Measurements from ENCODE around the gene C11orf54.
"Not testable (repeated sequence)": the region's sequence is repeated elsewhere in the genome, so short reads cannot be mapped to it uniquely, and the experiment has no call there.

C11orf54 gene

GRCh38 chr11:93740730-93741093 lies 760 bp upstream of the C11orf54 start:
- FAIRE-seq (no peak), DNase-seq (ENCODE audit: insufficient read length, low spot score) (no peak)
- TF ChIP-seq POLR2A (IDR thresholded peaks at IDR 0.05; ENCODE audit: low read depth, low read length): no peak

- DNase-seq (ENCODE audit: insufficient read length, low spot score) (peak; percentile 19), FAIRE-seq (peak; percentile 36)
- TF ChIP-seq POLR2A (IDR thresholded peaks at IDR 0.05; ENCODE audit: low read depth, low read length): no peak
Observed at GRCh38 chr11:93741882-93742226, 382 bp downstream of the C11orf54 start.

GRCh38 chr11:93743291-93743690 lies 1.8 kb downstream of the C11orf54 start:
- TF ChIP-seq POLR2A (IDR thresholded peaks at IDR 0.05; ENCODE audit: low read depth, low read length): no peak
- FAIRE-seq: no peak

GRCh38 chr11:93744669-93745004 lies 3.2 kb downstream of the C11orf54 start:
- DNase-seq (ENCODE audit: insufficient read length, low spot score) (no peak), FAIRE-seq (no peak)
- no peak for TF ChIP-seq POLR2A (IDR thresholded peaks at IDR 0.05; ENCODE audit: low read depth, low read length)

More at GRCh38 chr11:93743291-93743690, 1.8 kb downstream of the C11orf54 start:
- no peak for DNase-seq (ENCODE audit: insufficient read length, low spot score)

GRCh38 chr11:93745005-93745755 lies 3.7 kb downstream of the C11orf54 start:
- not testable (repeated sequence) for FAIRE-seq; DNase-seq (ENCODE audit: insufficient read length, low spot score)

DNA sequence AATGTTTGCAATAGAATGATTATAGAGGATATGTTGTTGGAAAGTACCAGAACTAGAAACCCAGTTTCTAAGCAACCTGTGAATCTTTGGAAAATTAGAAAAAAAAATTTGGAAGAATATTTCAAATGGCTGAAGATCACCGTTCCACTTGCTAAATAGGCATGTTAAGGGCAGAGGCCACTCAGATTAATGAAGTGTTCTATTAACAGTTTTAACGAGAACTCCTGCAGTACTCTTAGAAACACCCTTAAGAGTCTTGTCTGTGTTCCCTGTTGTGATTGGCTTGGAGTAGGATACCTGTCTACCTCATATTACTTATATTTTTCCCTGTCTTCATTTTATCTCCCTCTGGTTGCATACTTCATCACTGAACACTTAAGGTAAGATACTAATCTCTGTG lies 4.6 kb downstream of the C11orf54 start:
- DNase-seq (ENCODE audit: insufficient read length, low spot score) (no peak), FAIRE-seq (no peak)
- TF ChIP-seq POLR2A (IDR thresholded peaks at IDR 0.05; ENCODE audit: low read depth, low read length): no peak

GRCh38 chr11:93747122-93747521 lies 5.7 kb downstream of the C11orf54 start:
- DNase-seq (ENCODE audit: insufficient read length, low spot score) (no peak), FAIRE-seq (no peak)
- no peak for TF ChIP-seq POLR2A (IDR thresholded peaks at IDR 0.05; ENCODE audit: low read depth, low read length)

GRCh38 chr11:93751001-93751400 lies 9.5 kb downstream of the C11orf54 start:
- DNase-seq (ENCODE audit: insufficient read length, low spot score) (no peak), FAIRE-seq (no peak)
- no peak for TF ChIP-seq POLR2A (IDR thresholded peaks at IDR 0.05; ENCODE audit: low read depth, low read length)

DNA sequence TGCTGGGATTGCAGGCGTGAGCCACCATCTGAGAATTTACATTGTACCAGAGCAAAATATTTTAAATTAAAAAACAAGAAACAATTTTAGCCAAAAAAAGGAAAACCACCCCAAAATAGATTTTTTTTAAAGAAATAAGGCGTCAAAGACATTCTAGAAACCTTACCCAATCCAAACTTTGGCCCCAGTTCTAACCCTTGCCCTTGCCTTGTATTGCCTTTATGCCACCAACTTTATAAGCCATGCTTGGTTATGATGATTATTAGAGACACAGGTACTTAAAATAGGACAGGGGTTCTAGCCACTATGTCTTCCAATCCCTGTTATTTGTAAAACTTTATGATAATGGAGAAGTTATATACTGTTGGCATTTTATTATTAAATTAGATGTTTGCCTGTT lies 11.8 kb downstream of the C11orf54 start:
- no peak for DNase-seq (ENCODE audit: insufficient read length, low spot score)
- no peak for FAIRE-seq
- no peak for TF ChIP-seq POLR2A (IDR thresholded peaks at IDR 0.05; ENCODE audit: low read depth, low read length)

GRCh38 chr11:93756748-93757147 lies 15.3 kb downstream of the C11orf54 start:
- FAIRE-seq: no peak
- TF ChIP-seq POLR2A (IDR thresholded peaks at IDR 0.05; ENCODE audit: low read depth, low read length): no peak
- no peak for DNase-seq (ENCODE audit: insufficient read length, low spot score)

DNA sequence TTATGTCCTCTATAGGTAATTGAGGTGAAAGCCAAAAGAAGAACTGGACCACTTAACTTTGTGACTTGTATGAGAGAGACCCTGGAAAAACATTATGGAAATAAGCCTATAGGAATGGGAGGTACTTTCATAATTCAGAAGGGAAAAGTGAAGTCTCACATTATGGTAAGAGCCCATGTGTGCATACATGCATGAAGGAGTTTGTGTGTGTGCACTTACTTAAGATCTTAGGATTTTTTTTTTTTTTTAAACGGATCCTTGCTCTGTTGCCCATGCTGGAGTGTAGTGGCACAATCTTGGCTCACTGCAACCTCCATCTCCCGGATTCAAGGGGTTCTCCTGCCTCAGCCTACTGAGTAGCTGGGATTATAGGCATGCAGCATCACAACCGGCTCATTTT lies 15.8 kb downstream of the C11orf54 start:
- FAIRE-seq (no peak), DNase-seq (ENCODE audit: insufficient read length, low spot score) (no peak)
- TF ChIP-seq POLR2A (IDR thresholded peaks at IDR 0.05; ENCODE audit: low read depth, low read length): no peak

DNA sequence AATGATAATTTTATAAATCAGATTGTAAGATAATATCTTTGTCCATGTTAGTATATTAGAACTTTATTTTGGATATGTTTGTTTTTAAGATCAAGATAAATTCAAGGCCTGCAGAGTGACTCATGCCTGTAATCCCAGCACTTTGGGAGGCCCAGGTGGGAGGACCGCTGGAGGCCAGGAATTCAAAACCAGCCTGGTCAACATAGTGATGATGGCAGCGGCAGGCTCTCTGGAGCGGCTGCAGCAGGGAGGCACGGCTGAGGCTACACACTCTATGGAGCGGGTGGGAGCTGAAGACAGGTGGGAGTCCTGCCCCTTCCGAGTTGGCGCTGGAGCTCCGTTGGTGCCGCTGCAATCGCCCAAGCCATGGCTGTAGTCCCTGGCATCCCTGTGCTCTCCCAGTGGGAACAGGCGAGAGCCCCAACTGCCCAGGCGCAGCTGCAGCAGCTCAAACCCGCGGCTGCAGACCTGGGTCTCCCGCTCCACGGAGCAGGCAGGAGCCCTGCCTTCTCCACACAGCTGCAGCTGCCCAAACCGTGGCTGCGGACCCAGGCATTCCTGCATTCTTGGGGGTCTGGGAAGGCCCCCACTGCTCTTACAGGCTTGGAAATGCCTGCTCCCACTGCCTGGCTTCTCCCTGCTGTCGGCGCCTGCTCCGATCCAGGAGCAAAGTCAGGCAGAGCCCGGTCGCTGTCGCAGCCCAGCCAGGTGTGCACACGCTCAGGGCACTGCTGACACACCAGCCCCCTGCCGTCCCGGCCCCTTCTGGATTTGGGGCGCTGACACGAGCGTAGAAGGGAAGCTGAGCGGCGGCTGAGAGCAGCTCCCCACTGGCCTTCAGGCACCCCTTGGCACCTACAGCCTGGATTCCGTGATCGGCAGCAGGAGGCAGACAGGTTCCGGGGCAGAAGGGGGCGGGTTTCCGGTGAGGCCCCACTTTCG lies 16.7 kb downstream of the C11orf54 start:
- no peak for FAIRE-seq
- TF ChIP-seq POLR2A (IDR thresholded peaks at IDR 0.05; ENCODE audit: low read depth, low read length): no peak

DNA sequence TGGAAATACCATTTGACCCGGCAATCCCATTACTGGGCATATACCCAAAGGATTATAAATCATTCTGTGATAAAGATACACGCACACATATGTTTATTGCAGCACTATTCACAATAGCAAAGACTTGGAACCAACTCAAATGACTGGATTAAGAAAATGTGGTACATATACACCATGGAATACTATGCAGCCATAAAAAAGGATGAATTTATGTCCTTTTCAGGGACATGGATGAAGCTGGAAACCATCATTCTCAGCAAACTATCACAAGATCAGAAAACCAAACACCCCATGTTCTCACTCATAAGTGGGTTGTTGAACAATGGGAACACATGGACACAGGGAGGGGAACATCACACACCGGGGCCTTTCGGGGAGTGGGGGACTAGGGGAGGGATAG lies 17.7 kb downstream of the C11orf54 start:
- not testable (repeated sequence) for DNase-seq (ENCODE audit: insufficient read length, low spot score); FAIRE-seq

More for the DNA sequence above, 16.7 kb downstream of the C11orf54 start:
- no peak for DNase-seq (ENCODE audit: insufficient read length, low spot score)

DNA sequence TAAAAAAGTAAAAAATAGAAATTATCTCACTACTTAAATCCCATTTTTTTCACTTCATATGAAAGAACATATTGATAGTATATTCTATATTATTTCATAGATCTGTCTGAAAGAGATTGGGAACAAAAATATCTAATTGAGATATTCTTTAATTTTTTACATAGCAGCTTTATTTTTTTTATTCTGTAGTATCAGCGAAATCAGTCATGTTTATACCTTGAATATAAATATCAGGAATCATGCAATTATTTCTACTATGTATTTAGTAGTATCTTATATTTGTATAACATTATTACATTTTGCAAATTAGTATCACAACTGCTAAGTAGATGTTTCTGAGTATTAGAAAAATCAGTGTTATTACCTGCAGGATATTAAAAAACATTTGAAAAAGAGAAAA lies 20.4 kb downstream of the C11orf54 start:
- DNase-seq (ENCODE audit: insufficient read length, low spot score): no peak
- TF ChIP-seq POLR2A (IDR thresholded peaks at IDR 0.05; ENCODE audit: low read depth, low read length): no peak
- FAIRE-seq: no peak

DNA sequence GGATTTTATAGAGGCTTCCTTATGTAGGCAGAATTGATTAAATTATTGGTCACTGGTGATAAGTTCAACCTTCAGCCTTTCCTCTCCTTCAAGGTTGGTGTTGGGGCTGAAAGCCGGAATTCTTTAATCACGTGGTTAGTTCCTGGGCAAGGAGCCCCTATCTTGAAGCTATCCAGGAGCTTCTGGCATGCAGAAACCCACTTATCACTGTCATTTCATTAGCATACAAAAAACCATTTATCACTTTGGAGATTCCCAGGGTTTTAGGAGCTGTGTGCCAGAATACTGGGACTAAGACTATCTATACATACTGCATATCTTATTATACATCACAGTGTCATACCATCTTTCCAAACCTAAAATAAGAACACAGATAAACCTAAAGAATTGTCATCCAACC lies 24.1 kb downstream of the C11orf54 start:
- TF ChIP-seq POLR2A (IDR thresholded peaks at IDR 0.05; ENCODE audit: low read depth, low read length): no peak
- FAIRE-seq (no peak), DNase-seq (ENCODE audit: insufficient read length, low spot score) (no peak)
